GM23248 (cell line): ENCODE results near the gene PLCH1. TPM values are rescaled to one million over a fixed set of nuclear protein-coding genes. Genes with fewer than 3 reads are reported as not detected.

Source experiments
- DNase-seq: peaks from one replicate; pipeline ENCODE4 v3.0.0-alpha.2; 2015
- H2AFZ ChIP-seq: fragments of 200-600 bp; sonication (generic); 2 replicates; pipeline ENCODE4 v1.6.1; 2016; ENCODE audit warnings: antibody characterized with exemption
- H3F3A ChIP-seq: fragments of 200-600 bp; sonication (generic); 2 replicates; pipeline ENCODE4 v1.6.1; 2016; ENCODE audit warnings: mild to moderate bottlenecking, antibody characterized with exemption, mixed run types; ENCODE audit not compliant: insufficient read depth
- H3K27ac ChIP-seq: fragments of 200-600 bp; sonication (generic); 2 replicates; pipeline ENCODE4 v1.5.1; 2016; ENCODE audit warnings: mild to moderate bottlenecking
- H3K27me3 ChIP-seq: fragments of 200-600 bp; sonication (generic); replicated peaks from 2 replicates; pipeline ENCODE4 v1.6.1; 2016; ENCODE audit warnings: mild to moderate bottlenecking; ENCODE audit not compliant: insufficient read depth
- H3K36me3 ChIP-seq: fragments of 200-600 bp; sonication (generic); 2 replicates; pipeline ENCODE4 v1.6.1; 2016; ENCODE audit warnings: low read depth, mild to moderate bottlenecking
- H3K4me1 ChIP-seq: fragments of 200-600 bp; sonication (generic); 2 replicates; pipeline ENCODE4 v1.6.1; 2016; ENCODE audit warnings: mild to moderate bottlenecking; ENCODE audit not compliant: insufficient read depth
- H3K4me2 ChIP-seq: fragments of 200-600 bp; sonication (generic); one replicate; pipeline ENCODE4 v1.6.1; 2016; ENCODE audit warnings: mild to moderate bottlenecking; ENCODE audit not compliant: unreplicated experiment
- H3K4me3 ChIP-seq: fragments of 200-600 bp; sonication (generic); 2 replicates; pipeline ENCODE4 v1.5.1; 2016; ENCODE audit warnings: mild to moderate bottlenecking
- H3K79me2 ChIP-seq: fragments of 200-600 bp; sonication (generic); 2 replicates; pipeline ENCODE4 v1.6.1; 2016; ENCODE audit warnings: mild to moderate bottlenecking; ENCODE audit not compliant: insufficient read depth
- H3K9ac ChIP-seq: fragments of 200-600 bp; sonication (generic); 2 replicates; pipeline ENCODE4 v1.6.1; 2016; ENCODE audit warnings: mild to moderate bottlenecking
- H3K9me2 ChIP-seq: fragments of 200-600 bp; sonication (generic); 2 replicates; pipeline ENCODE4 v1.6.1; 2016; ENCODE audit warnings: mixed run types, mild to moderate bottlenecking, moderate library complexity; ENCODE audit not compliant: insufficient read depth
- H3K9me3 ChIP-seq: fragments of 200-600 bp; sonication (generic); one replicate; pipeline ENCODE4 v1.6.1; 2017; ENCODE audit warnings: low read depth
- H4K20me1 ChIP-seq: fragments of 200-600 bp; sonication (generic); 2 replicates; pipeline ENCODE4 v1.6.0; 2016; ENCODE audit not compliant: insufficient read depth
- EZH2 ChIP-seq: fragments of 200-600 bp; sonication (generic); IDR thresholded peaks from 2 replicates; pipeline ENCODE4 v1.6.1; 2018; ENCODE audit warnings: antibody characterized with exemption, mild to moderate bottlenecking; ENCODE audit not compliant: insufficient read depth, poor library complexity, severe bottlenecking
- EZH2phosphoT487 ChIP-seq: fragments of 200-600 bp; sonication (generic); IDR thresholded peaks from 2 replicates; pipeline ENCODE4 v1.6.1; 2018; ENCODE audit warnings: antibody characterized with exemption, moderate library complexity, mild to moderate bottlenecking, low read depth; ENCODE audit not compliant: insufficient read depth
- WGBS, 2 experiments: methylation state at CpG; one replicate each; pipeline ENCODE4 v1.1.6; 2015 to 2017; ENCODE audit warnings: low lambda C conversion rate in 2 of 2, low coverage in 1 of 2; ENCODE audit errors: missing lambda C conversion rate in 2 of 2; 5-methylcytosine and 5-hydroxymethylcytosine counted together
- in situ Hi-C: fragments of 300-500 bp; cut with MboI; formaldehyde crosslinking; loops from 2 replicates; pipeline ENCODE4 v1.15.0; 2020
- polyA plus RNA-seq: library from polyadenylated mRNA; unstranded; fragments of >200 nt; fragmentation: Nextera tagmentation; extraction: Ambion mirVana; gene quantifications from 2 replicates; pipeline ENCODE4 v1.2.1, GENCODE V29; 2016
- total RNA-seq: library from RNA; depleted of rRNA; stranded (reverse); fragments of >200 nt; shearing (Covaris generic); gene quantifications from 2 replicates; pipeline ENCODE4 v1.2.3, GENCODE V29; 2014

Gene PLCH1
- total and polyA plus RNA-seq, 2 experiments from 2014 or later, result not detected

GRCh38 chr3:155372281-155372680 is 372.6 kb downstream of the PLCH1 start:
- H3K4me3 ChIP-seq, result no peak overlapping the region
- H3K9me2 ChIP-seq, result no peaks in the 10 kb centered on the region
- H3K4me1 ChIP-seq, result no peaks in the 10 kb centered on the region
- H3K36me3 ChIP-seq, result no peaks in the 10 kb centered on the region
- no peak overlapping the region for H3K27ac ChIP-seq
- TF ChIP-seq EZH2phosphoT487 (no peak), EZH2 (no peak)
- DNase-seq, result no peak
- no peak overlapping the region for H3K9ac ChIP-seq
- H3K79me2 ChIP-seq, result no peaks in the 10 kb centered on the region
- no peaks in the 10 kb centered on the region for H3K27me3 ChIP-seq
- in situ Hi-C loops, result no loop called here
- no peaks in the 10 kb centered on the region for H4K20me1 ChIP-seq
- H3K4me2 ChIP-seq, result no peak overlapping the region
- H2AFZ ChIP-seq, result no peak overlapping the region
- H3F3A ChIP-seq, result no peaks in the 10 kb centered on the region
- no peaks in the 10 kb centered on the region for H3K9me3 ChIP-seq
- 48 to 73% methylated on average over 1 of the region's 1 CpG for WGBS, 2 experiments

- Histone ChIP-seq H3K4me3 (no peak overlapping the region), H3K27ac (no peak overlapping the region), H3K9ac (no peak overlapping the region), H3K79me2 (no peaks in the 10 kb centered on the region), H2AFZ (no peak overlapping the region; the same call in 1 of the 2 replicates), H3F3A (no peaks in the 10 kb centered on the region), H3K36me3 (no peaks in the 10 kb centered on the region), H3K4me2 (no peak overlapping the region), H3K9me3 (no peaks in the 10 kb centered on the region), H3K27me3 (no peaks in the 10 kb centered on the region), H3K9me2 (no peaks in the 10 kb centered on the region), H3K4me1 (no peaks in the 10 kb centered on the region), H4K20me1 (no peaks in the 10 kb centered on the region)
- 65 to 67% methylated on average over 4 of the region's 4 CpGs for WGBS, 2 experiments
- TF ChIP-seq EZH2phosphoT487 (no peak), EZH2 (no peak)
- in situ Hi-C loops, result no loop called here
- no peak for DNase-seq
Observed at GRCh38 chr3:155370764-155371503, 373.9 kb downstream of the PLCH1 start.

- no peaks in the 10 kb centered on the region for H3K4me1 ChIP-seq
- no peak overlapping the region for H3K27ac ChIP-seq
- H3K9me2 ChIP-seq, result no peaks in the 10 kb centered on the region
- in situ Hi-C loops, result no loop called here
- H3K9me3 ChIP-seq, result no peaks in the 10 kb centered on the region
- no peak overlapping the region; the same call in 1 of the 2 replicates for H2AFZ ChIP-seq
- no peaks in the 10 kb centered on the region for H4K20me1 ChIP-seq
- H3F3A ChIP-seq, result no peaks in the 10 kb centered on the region
- DNase-seq, result no peak
- H3K9ac ChIP-seq, result no peak overlapping the region
- no peaks in the 10 kb centered on the region for H3K27me3 ChIP-seq
- no peak overlapping the region for H3K4me2 ChIP-seq
- H3K79me2 ChIP-seq, result no peaks in the 10 kb centered on the region
- no peak overlapping the region for H3K4me3 ChIP-seq
- no peak for TF ChIP-seq EZH2
- TF ChIP-seq EZH2phosphoT487, result no peak
- H3K36me3 ChIP-seq, result no peaks in the 10 kb centered on the region
Observed at GRCh38 chr3:155370198-155370597, 374.7 kb downstream of the PLCH1 start.

GRCh38 chr3:155369735-155370134 is 375.1 kb downstream of the PLCH1 start:
- Histone ChIP-seq H4K20me1 (no peaks in the 10 kb centered on the region), H2AFZ (no peak overlapping the region), H3K27me3 (no peaks in the 10 kb centered on the region), H3K4me3 (no peak overlapping the region), H3K4me1 (no peaks in the 10 kb centered on the region), H3K9me3 (no peaks in the 10 kb centered on the region), H3K9me2 (no peaks in the 10 kb centered on the region), H3K4me2 (no peak overlapping the region), H3K9ac (no peak overlapping the region), H3K79me2 (no peaks in the 10 kb centered on the region), H3F3A (no peaks in the 10 kb centered on the region), H3K36me3 (no peaks in the 10 kb centered on the region), H3K27ac (no peak overlapping the region)
- no peak for DNase-seq
- WGBS, 2 experiments, result 79 to 86% methylated on average over 3 of the region's 3 CpGs
- in situ Hi-C loops, result loop anchor here (10.0 kb wide), 1 partner anchor 335 kb away; no protein-coding TSS in a partner anchor
- TF ChIP-seq EZH2phosphoT487 (no peak), EZH2 (no peak)
